OCI-LY1 (cell line): ENCODE results near the gene BRI3BP.
"Not testable (repeated sequence)": the region's sequence is repeated elsewhere in the genome, so short reads cannot be mapped to it uniquely, and the experiment has no call there.

Experiments
- H2AFZ ChIP-seq: fragments of 200-600 bp; sonication (generic), shearing (Covaris generic); 2 replicates; pipeline ENCODE4 v1.6.0; 2014; ENCODE audit warnings: antibody characterized with exemption, mild to moderate bottlenecking, low read length
- H3F3A ChIP-seq: fragments of 200-600 bp; sonication (generic), shearing (Covaris generic); 2 replicates; pipeline ENCODE4 v1.6.0; 2014; ENCODE audit warnings: mild to moderate bottlenecking, antibody characterized with exemption, low read length, moderate library complexity; ENCODE audit not compliant: insufficient read depth
- H3K27ac ChIP-seq: fragments of 200-600 bp; sonication (generic); 2 replicates; pipeline ENCODE4 v1.5.1; 2014; ENCODE audit warnings: low read length, mixed run types, mild to moderate bottlenecking, low read depth; ENCODE audit not compliant: poor library complexity, severe bottlenecking
- H3K27me3 ChIP-seq: fragments of 200-600 bp; sonication (generic); 2 replicates; pipeline ENCODE4 v1.6.0; 2014; ENCODE audit warnings: antibody characterized with exemption, mild to moderate bottlenecking, low read length, moderate library complexity; ENCODE audit not compliant: insufficient read depth
- H3K36me3 ChIP-seq: fragments of 200-600 bp; sonication (generic); 2 replicates; pipeline ENCODE4 v1.6.1; 2014; ENCODE audit warnings: mild to moderate bottlenecking, antibody characterized with exemption, low read length, moderate library complexity, mixed read lengths; ENCODE audit not compliant: insufficient read depth
- H3K4me1 ChIP-seq: fragments of 200-600 bp; sonication (generic); 2 replicates; pipeline ENCODE4 v1.5.1; 2014; ENCODE audit warnings: mild to moderate bottlenecking, low read length, moderate library complexity; ENCODE audit not compliant: insufficient read depth, severe bottlenecking
- H3K4me2 ChIP-seq: fragments of 200-600 bp; sonication (generic), shearing (Covaris generic); 2 replicates; pipeline ENCODE4 v1.6.1; 2014; ENCODE audit warnings: low read length
- H3K4me3 ChIP-seq: fragments of 200-600 bp; sonication (generic); 2 replicates; pipeline ENCODE4 v1.5.1; 2014; ENCODE audit warnings: low read length, low read depth, mild to moderate bottlenecking, mixed read lengths; ENCODE audit not compliant: poor library complexity, severe bottlenecking
- H3K79me2 ChIP-seq: fragments of 200-600 bp; shearing (Covaris generic); 2 replicates; pipeline ENCODE4 v1.6.1; 2016; ENCODE audit warnings: mixed run types, low read length, mixed read lengths; ENCODE audit not compliant: insufficient read depth
- H3K9ac ChIP-seq: fragments of 200-600 bp; sonication (generic), shearing (Covaris generic); 2 replicates; pipeline ENCODE4 v1.6.1; 2014; ENCODE audit warnings: mild to moderate bottlenecking, low read length, mixed read lengths
- H3K9me2 ChIP-seq: fragments of 200-600 bp; sonication (generic), shearing (Covaris generic); 2 replicates; pipeline ENCODE4 v1.6.1; 2014; ENCODE audit warnings: low read depth, mild to moderate bottlenecking, low read length, mixed read lengths
- H3K9me3 ChIP-seq: fragments of 200-600 bp; shearing (Covaris generic); 2 replicates; pipeline ENCODE4 v1.6.1; 2014; ENCODE audit warnings: low read length, mixed read lengths
- H4K20me1 ChIP-seq: fragments of 200-600 bp; sonication (generic), shearing (Covaris generic); 2 replicates; pipeline ENCODE4 v1.6.0; 2016; ENCODE audit warnings: mild to moderate bottlenecking, low read length; ENCODE audit not compliant: insufficient read depth
- EZH2 ChIP-seq: fragments of 200-600 bp; sonication (generic), shearing (Covaris generic); IDR thresholded peaks from 2 replicates; pipeline ENCODE4 v1.8.0; 2017; ENCODE audit warnings: borderline replicate concordance, mixed run types, mild to moderate bottlenecking, antibody characterized with exemption, low read length, moderate library complexity, mixed read lengths
- TF ChIP-seq, protein P1 (sequence below): fragments of 200-600 bp; sonication (generic), shearing (Covaris generic); IDR thresholded peaks from 2 replicates; pipeline ENCODE4 v1.5.1; 2017; ENCODE audit warnings: mild to moderate bottlenecking, antibody characterized with exemption, low read length, moderate library complexity, mixed read lengths

The BRI3BP gene

DNA sequence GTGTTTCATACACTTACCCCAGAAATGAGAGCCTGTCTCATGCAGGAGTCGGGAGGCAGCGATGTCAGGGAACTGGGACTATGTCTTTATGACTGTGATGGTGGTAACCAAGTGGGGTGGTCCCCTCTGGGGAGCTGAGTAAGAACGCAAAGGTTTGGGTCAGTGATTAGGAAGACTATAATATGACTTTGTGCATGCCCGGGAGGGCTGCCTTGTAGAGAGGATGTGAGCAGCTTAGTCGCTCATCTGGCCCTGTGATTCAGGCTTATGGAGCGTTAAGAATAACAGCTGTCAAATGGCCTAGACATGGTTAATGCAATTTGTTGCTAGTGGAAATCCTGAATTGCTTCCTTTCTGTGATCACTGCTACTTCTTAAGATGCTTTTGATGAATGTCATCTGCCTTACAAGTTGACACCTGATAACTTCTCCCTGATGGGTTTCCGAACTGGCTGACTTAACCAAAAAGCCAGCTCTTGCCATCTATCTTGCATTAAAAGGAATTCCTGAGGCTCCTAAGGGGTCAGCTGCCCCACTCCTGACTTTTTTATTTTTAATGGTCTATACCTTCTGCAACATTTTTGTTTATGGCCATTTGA, 36.4 kb downstream of the BRI3BP start:
- H2AFZ ChIP-seq = no peak overlapping the region
- no peak overlapping the region for H3K4me2 ChIP-seq
- no peaks in the 10 kb centered on the region for H3K9me3 ChIP-seq
- no peak overlapping the region for H3K4me3 ChIP-seq
- H3K4me1 ChIP-seq = no peaks in the 10 kb centered on the region
- H4K20me1 ChIP-seq = no peaks in the 10 kb centered on the region
- no peak overlapping the region for H3K9ac ChIP-seq
- H3K79me2 ChIP-seq = no peaks in the 10 kb centered on the region
- H3K27me3 ChIP-seq = no peaks in the 10 kb centered on the region
- H3K9me2 ChIP-seq = no peaks in the 10 kb centered on the region
- H3K27ac ChIP-seq = no peak overlapping the region
- TF ChIP-seq, protein P1, sequence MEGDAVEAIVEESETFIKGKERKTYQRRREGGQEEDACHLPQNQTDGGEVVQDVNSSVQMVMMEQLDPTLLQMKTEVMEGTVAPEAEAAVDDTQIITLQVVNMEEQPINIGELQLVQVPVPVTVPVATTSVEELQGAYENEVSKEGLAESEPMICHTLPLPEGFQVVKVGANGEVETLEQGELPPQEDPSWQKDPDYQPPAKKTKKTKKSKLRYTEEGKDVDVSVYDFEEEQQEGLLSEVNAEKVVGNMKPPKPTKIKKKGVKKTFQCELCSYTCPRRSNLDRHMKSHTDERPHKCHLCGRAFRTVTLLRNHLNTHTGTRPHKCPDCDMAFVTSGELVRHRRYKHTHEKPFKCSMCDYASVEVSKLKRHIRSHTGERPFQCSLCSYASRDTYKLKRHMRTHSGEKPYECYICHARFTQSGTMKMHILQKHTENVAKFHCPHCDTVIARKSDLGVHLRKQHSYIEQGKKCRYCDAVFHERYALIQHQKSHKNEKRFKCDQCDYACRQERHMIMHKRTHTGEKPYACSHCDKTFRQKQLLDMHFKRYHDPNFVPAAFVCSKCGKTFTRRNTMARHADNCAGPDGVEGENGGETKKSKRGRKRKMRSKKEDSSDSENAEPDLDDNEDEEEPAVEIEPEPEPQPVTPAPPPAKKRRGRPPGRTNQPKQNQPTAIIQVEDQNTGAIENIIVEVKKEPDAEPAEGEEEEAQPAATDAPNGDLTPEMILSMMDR = no peak
- no peak for TF ChIP-seq EZH2
- no peaks in the 10 kb centered on the region for H3F3A ChIP-seq
- H3K36me3 ChIP-seq = peaks cover 49% of the 10 kb centered on the region

DNA sequence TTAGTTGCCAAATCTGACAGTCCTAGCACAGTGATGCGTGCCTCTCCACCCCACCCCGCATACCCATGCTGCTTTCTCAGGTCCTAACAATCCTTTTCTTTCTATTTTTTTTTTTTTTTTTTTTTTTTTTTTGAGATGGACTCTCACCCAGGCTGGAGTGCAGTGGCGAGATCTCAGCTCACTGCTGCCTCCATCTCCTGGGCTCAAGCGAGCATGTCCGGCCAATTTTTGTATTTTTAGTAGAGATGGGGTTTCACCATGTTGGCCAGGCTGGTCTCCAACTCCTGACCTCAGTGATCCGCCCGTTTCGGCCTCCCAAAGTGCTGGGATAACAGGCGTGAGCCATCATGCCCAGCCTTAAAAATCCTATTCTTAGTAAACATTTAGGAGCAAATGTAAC, 38.0 kb downstream of the BRI3BP start:
- not testable (repeated sequence) for H3K27me3 ChIP-seq, H3K9me2 ChIP-seq, H3K9me3 ChIP-seq, H3F3A ChIP-seq, H3K9ac ChIP-seq, H4K20me1 ChIP-seq, H3K4me3 ChIP-seq, H2AFZ ChIP-seq, H3K4me2 ChIP-seq, H3K27ac ChIP-seq, H3K4me1 ChIP-seq, H3K79me2 ChIP-seq
- H3K36me3 ChIP-seq = peaks cover 33% of the 10 kb centered on the region

DNA sequence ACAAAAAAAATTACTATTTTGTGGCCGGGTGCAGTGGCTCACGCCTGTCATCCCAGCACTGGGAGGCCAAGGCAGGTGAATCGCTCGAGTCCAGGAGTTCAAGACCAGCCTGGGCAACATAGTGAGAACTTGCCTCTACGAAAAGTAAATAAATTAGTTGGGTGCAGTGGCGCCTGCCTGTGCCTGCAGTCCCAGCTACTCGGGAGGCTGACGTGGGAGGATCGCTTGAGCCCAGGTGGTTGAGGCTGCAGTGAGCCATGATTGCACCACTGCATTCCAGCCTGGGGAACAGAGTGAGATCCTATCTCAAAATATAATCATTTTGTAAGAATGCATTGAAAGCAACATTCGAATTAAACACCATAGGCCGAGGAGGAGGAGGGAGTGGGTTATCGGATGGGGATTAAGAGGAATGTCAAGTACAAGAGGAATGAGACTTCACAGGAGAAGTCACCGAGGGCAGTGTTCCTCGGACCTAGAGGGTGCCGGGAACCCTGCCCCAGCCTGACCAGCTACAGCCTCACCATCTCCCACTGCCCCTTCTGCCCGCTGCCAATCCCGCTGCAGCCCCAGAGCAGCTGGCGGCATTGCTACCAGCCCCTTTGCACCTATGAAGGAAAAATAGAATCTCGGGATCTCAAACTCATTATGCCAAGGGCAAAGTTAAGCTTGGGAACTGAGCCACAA, 39.2 kb downstream of the BRI3BP start:
- Histone ChIP-seq H3F3A (no peaks in the 10 kb centered on the region), H3K79me2 (no peaks in the 10 kb centered on the region), H3K27ac (no peak overlapping the region), H3K36me3 (peaks cover 27% of the 10 kb centered on the region), H4K20me1 (no peaks in the 10 kb centered on the region), H3K4me2 (no peak overlapping the region), H3K4me3 (no peak overlapping the region), H3K4me1 (no peaks in the 10 kb centered on the region), H3K27me3 (no peaks in the 10 kb centered on the region), H3K9ac (no peak overlapping the region), H2AFZ (no peak overlapping the region), H3K9me2 (no peaks in the 10 kb centered on the region), H3K9me3 (no peaks in the 10 kb centered on the region)
- TF ChIP-seq, protein P1 = no peak
- no peak for TF ChIP-seq EZH2

DNA sequence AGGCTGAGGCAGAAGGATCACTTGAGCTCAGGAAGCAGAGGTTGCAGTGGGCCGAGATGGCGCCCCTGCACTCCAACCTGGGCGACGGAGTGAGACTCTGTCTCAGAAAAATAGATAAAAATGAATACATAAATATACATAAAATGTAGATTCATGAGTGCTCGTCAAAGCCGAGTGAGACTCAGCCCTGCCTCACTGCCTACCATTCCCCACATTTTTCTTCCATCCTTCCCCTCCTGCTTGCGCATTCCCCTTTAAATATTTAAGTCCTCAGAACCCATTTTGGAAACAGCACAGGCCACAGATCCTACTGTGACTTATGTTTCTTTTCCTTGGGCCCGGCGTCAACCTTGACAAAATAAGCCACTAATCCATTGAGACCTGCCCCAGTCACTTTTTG, 39.8 kb downstream of the BRI3BP start:
- no peak for TF ChIP-seq EZH2
- TF ChIP-seq, protein P1 = no peak
- Histone ChIP-seq H2AFZ (no peak overlapping the region), H3K4me3 (no peak overlapping the region), H3F3A (no peaks in the 10 kb centered on the region), H3K4me2 (no peak overlapping the region), H3K9me2 (no peaks in the 10 kb centered on the region), H3K4me1 (no peaks in the 10 kb centered on the region), H3K9ac (no peak overlapping the region), H3K9me3 (no peaks in the 10 kb centered on the region), H3K79me2 (no peaks in the 10 kb centered on the region), H4K20me1 (no peaks in the 10 kb centered on the region), H3K27ac (no peak overlapping the region), H3K27me3 (no peaks in the 10 kb centered on the region), H3K36me3 (peaks cover 23% of the 10 kb centered on the region; the same call in 1 of the 2 replicates)
